WTC11 (cell line): ENCODE measurements around the gene UNC13C. TPM values are rescaled to one million over a fixed set of nuclear protein-coding genes. Genes with fewer than 3 reads are reported as not detected.

Experiments used
- ATAC-seq: fragments of 200-7000 bp; cut with Tn5 transposase; 2 replicates; pipeline ENCODE4 v1.10.0; 2021; ENCODE audit warnings: mild to moderate bottlenecking, moderate library complexity
- CTCF ChIA-PET: fragments of 300-600 bp; sonication (Branson Sonifier 250); formaldehyde crosslinking; loops from one replicate; lab custom pipeline; 2021; ENCODE audit warnings: antibody characterized with exemption; lab: Charles Lee
- POLR2A ChIA-PET: fragments of 350-600 bp; sonication (Branson Sonifier 250); formaldehyde crosslinking; loops from one replicate; lab custom pipeline; 2021; ENCODE audit warnings: antibody characterized with exemption; lab: Charles Lee
- DNase-seq: peaks from one replicate; pipeline ENCODE4 v3.0.0; 2021; ENCODE audit warnings: low spot score
- H3K27ac Mint-ChIP-seq: 2 replicates; pipeline ENCODE4 v1.8.0; 2021; ENCODE audit warnings: mixed read lengths
- H3K27me3 Mint-ChIP-seq: 2 replicates; pipeline ENCODE4 v1.8.0; 2021; ENCODE audit warnings: low read depth, mild to moderate bottlenecking, moderate library complexity, mixed read lengths
- H3K36me3 Mint-ChIP-seq: 2 replicates; pipeline ENCODE4 v1.8.0; 2021; ENCODE audit warnings: mixed read lengths
- H3K4me1 Mint-ChIP-seq: 2 replicates; pipeline ENCODE4 v1.8.0; 2022; ENCODE audit warnings: mixed read lengths
- H3K4me3 Mint-ChIP-seq: 2 replicates; pipeline ENCODE4 v1.8.0; 2021; ENCODE audit warnings: mild to moderate bottlenecking, moderate library complexity, mixed read lengths
- H3K9me3 Mint-ChIP-seq: 2 replicates; pipeline ENCODE4 v1.8.0; 2021; ENCODE audit warnings: mixed read lengths
- AFF4 ChIP-seq: sonication (generic); formaldehyde crosslinking; IDR thresholded peaks from 2 replicates; pipeline ENCODE4 v1.8.1; 2023; ENCODE audit warnings: mild to moderate bottlenecking, missing genetic modification reagents, borderline replicate concordance
- CBFB ChIP-seq: sonication (generic); formaldehyde crosslinking; IDR thresholded peaks from 2 replicates; pipeline ENCODE4 v1.8.1; 2022; ENCODE audit warnings: mild to moderate bottlenecking, low read depth, missing genetic modification reagents
- CREB1 ChIP-seq: sonication (generic); formaldehyde crosslinking; IDR thresholded peaks from 2 replicates; pipeline ENCODE4 v1.8.0; 2023; ENCODE audit warnings: mild to moderate bottlenecking, missing genetic modification reagents
- CREM ChIP-seq: sonication (generic); formaldehyde crosslinking; IDR thresholded peaks from 2 replicates; pipeline ENCODE4 v1.8.1; 2022; ENCODE audit warnings: mild to moderate bottlenecking, missing genetic modification reagents, moderate library complexity
- FOXP1 ChIP-seq: sonication (generic); formaldehyde crosslinking; IDR thresholded peaks from 2 replicates; pipeline ENCODE4 v1.8.0; 2022; ENCODE audit warnings: missing genetic modification reagents, mild to moderate bottlenecking, moderate library complexity, borderline replicate concordance
- FOXP4 ChIP-seq: sonication (generic); formaldehyde crosslinking; IDR thresholded peaks from 2 replicates; pipeline ENCODE4 v1.8.0; 2022; ENCODE audit warnings: mild to moderate bottlenecking, missing genetic modification reagents
- KAT7 ChIP-seq: sonication (generic); formaldehyde crosslinking; IDR thresholded peaks from 2 replicates; pipeline ENCODE4 v1.8.1; 2023; ENCODE audit warnings: missing genetic modification reagents, mild to moderate bottlenecking, borderline replicate concordance
- MXD4 ChIP-seq: fragments of 250-450 bp; sonication (Bioruptor Pico); IDR thresholded peaks from 2 replicates; pipeline ENCODE4 v1.8.0; 2021; ENCODE audit warnings: mild to moderate bottlenecking, moderate library complexity, borderline replicate concordance
- NR2C2 ChIP-seq: sonication (generic); formaldehyde crosslinking; IDR thresholded peaks from 2 replicates; pipeline ENCODE4 v1.8.0; 2022; ENCODE audit warnings: mild to moderate bottlenecking, missing genetic modification reagents
- OVOL2 ChIP-seq: fragments of 250-450 bp; sonication (Bioruptor Pico); IDR thresholded peaks from 2 replicates; pipeline ENCODE4 v1.9.0; 2021; ENCODE audit warnings: mild to moderate bottlenecking, borderline replicate concordance
- RORB ChIP-seq: fragments of 250-450 bp; sonication (Bioruptor Pico); IDR thresholded peaks from 2 replicates; pipeline ENCODE4 v1.9.0; 2021; ENCODE audit warnings: mild to moderate bottlenecking
- SMAD4 ChIP-seq: sonication (generic); formaldehyde crosslinking; IDR thresholded peaks from 2 replicates; pipeline ENCODE4 v1.8.0; 2022; ENCODE audit warnings: mild to moderate bottlenecking, missing genetic modification reagents
- TCF7 ChIP-seq: sonication (generic); formaldehyde crosslinking; IDR thresholded peaks from 2 replicates; pipeline ENCODE4 v1.8.0; 2022; ENCODE audit warnings: mild to moderate bottlenecking, low read depth, missing genetic modification reagents, moderate library complexity
- TEAD1 ChIP-seq: sonication (generic); formaldehyde crosslinking; IDR thresholded peaks from 2 replicates; pipeline ENCODE4 v1.8.0; 2022; ENCODE audit warnings: mild to moderate bottlenecking, missing genetic modification reagents
- ZBTB21 ChIP-seq: sonication (generic); formaldehyde crosslinking; IDR thresholded peaks from 2 replicates; pipeline ENCODE4 v1.8.1; 2023; ENCODE audit warnings: mild to moderate bottlenecking, missing genetic modification reagents, borderline replicate concordance
- ZNF317 ChIP-seq: sonication (generic); formaldehyde crosslinking; IDR thresholded peaks from 2 replicates; pipeline ENCODE4 v1.8.1; 2023; ENCODE audit warnings: low read depth, mild to moderate bottlenecking, moderate library complexity, missing genetic modification reagents, borderline replicate concordance
- ZNF425 ChIP-seq: fragments of 250-450 bp; sonication (Bioruptor Pico); conservative IDR thresholded peaks from 2 replicates; pipeline ENCODE4 v1.9.0; 2021; ENCODE audit warnings: mild to moderate bottlenecking
- total RNA-seq: library from RNA; stranded (reverse); gene quantifications from 3 replicates; pipeline ENCODE4 v1.2.3, GENCODE V29; 2021
- TF ChIP-seq, protein P1 (sequence below): sonication (generic); formaldehyde crosslinking; IDR thresholded peaks from 2 replicates; pipeline ENCODE4 v1.8.1; 2022; ENCODE audit warnings: low read depth, mild to moderate bottlenecking, moderate library complexity, missing genetic modification reagents, borderline replicate concordance
- TF ChIP-seq, protein P2 (sequence below): sonication (generic); formaldehyde crosslinking; IDR thresholded peaks from 2 replicates; pipeline ENCODE4 v1.8.1; 2022; ENCODE audit warnings: missing genetic modification reagents, borderline replicate concordance
- TF ChIP-seq, protein P3 (sequence below): sonication (generic); formaldehyde crosslinking; IDR thresholded peaks from 2 replicates; pipeline ENCODE4 v1.8.0; 2022; ENCODE audit warnings: missing genetic modification reagents

UNC13C gene
- total RNA-seq, 1 experiment from 2014 or later, result 0.07 TPM

DNA sequence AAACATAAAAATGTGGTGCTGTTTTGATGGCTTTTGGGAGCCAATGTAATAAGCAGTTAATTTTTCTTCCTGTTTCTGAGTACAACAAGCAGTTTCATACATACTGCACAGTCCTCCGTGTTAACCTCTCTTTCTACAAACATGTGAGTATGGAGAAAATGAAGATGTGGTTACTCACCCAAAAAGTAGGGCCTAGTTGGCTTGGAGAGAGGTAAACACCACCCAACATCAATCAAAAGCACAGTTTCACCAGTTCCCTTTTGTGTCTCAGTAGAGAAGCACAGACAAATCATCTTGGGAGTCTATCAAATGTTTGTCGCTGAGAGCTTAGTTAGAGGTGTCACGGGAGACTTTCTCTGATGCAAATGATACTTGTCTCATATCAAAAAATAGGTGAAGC lies 320.2 kb downstream of the UNC13C start:
- no peaks in the 10 kb centered on the region for H3K27me3 Mint-ChIP-seq
- CTCF ChIA-PET, result no interaction called here
- POLR2A ChIA-PET, result interaction anchor here (0.6 kb wide), 1 partner anchor 813 kb away, joined by 4 read pairs; no protein-coding TSS in a partner anchor
- H3K27ac Mint-ChIP-seq, result no peak overlapping the region
- TF ChIP-seq ZNF425 (CRISPR knock-in tag), result no peak
- no peak for TF ChIP-seq CREB1 (CRISPR knock-in tag)
- no peak for TF ChIP-seq ZBTB21 (CRISPR knock-in tag)
- no peak for TF ChIP-seq NR2C2 (CRISPR knock-in tag)
- no peak for TF ChIP-seq TCF7 (CRISPR knock-in tag)
- TF ChIP-seq ZNF317, result no peak
- TF ChIP-seq TEAD1, result no peak
- TF ChIP-seq FOXP1 (CRISPR knock-in tag), result no peak
- TF ChIP-seq, protein P1, sequence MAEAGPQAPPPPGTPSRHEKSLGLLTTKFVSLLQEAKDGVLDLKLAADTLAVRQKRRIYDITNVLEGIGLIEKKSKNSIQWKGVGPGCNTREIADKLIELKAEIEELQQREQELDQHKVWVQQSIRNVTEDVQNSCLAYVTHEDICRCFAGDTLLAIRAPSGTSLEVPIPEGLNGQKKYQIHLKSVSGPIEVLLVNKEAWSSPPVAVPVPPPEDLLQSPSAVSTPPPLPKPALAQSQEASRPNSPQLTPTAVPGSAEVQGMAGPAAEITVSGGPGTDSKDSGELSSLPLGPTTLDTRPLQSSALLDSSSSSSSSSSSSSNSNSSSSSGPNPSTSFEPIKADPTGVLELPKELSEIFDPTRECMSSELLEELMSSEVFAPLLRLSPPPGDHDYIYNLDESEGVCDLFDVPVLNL (CRISPR knock-in tag), result no peak
- TF ChIP-seq FOXP4 (CRISPR knock-in tag), result no peak
- TF ChIP-seq RORB, result no peak
- TF ChIP-seq CBFB (CRISPR knock-in tag), result no peak
- TF ChIP-seq, protein P2, sequence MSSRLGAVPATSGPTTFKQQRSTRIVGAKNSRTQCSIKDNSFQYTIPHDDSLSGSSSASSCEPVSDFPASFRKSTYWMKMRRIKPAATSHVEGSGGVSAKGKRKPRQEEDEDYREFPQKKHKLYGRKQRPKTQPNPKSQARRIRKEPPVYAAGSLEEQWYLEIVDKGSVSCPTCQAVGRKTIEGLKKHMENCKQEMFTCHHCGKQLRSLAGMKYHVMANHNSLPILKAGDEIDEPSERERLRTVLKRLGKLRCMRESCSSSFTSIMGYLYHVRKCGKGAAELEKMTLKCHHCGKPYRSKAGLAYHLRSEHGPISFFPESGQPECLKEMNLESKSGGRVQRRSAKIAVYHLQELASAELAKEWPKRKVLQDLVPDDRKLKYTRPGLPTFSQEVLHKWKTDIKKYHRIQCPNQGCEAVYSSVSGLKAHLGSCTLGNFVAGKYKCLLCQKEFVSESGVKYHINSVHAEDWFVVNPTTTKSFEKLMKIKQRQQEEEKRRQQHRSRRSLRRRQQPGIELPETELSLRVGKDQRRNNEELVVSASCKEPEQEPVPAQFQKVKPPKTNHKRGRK (CRISPR knock-in tag), result no peak
- TF ChIP-seq, protein P3, sequence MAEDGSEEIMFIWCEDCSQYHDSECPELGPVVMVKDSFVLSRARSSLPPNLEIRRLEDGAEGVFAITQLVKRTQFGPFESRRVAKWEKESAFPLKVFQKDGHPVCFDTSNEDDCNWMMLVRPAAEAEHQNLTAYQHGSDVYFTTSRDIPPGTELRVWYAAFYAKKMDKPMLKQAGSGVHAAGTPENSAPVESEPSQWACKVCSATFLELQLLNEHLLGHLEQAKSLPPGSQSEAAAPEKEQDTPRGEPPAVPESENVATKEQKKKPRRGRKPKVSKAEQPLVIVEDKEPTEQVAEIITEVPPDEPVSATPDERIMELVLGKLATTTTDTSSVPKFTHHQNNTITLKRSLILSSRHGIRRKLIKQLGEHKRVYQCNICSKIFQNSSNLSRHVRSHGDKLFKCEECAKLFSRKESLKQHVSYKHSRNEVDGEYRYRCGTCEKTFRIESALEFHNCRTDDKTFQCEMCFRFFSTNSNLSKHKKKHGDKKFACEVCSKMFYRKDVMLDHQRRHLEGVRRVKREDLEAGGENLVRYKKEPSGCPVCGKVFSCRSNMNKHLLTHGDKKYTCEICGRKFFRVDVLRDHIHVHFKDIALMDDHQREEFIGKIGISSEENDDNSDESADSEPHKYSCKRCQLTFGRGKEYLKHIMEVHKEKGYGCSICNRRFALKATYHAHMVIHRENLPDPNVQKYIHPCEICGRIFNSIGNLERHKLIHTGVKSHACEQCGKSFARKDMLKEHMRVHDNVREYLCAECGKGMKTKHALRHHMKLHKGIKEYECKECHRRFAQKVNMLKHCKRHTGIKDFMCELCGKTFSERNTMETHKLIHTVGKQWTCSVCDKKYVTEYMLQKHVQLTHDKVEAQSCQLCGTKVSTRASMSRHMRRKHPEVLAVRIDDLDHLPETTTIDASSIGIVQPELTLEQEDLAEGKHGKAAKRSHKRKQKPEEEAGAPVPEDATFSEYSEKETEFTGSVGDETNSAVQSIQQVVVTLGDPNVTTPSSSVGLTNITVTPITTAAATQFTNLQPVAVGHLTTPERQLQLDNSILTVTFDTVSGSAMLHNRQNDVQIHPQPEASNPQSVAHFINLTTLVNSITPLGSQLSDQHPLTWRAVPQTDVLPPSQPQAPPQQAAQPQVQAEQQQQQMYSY (CRISPR knock-in tag), result no peak
- no peak for ATAC-seq
- peaks cover 7% of the 10 kb centered on the region; the same call in 1 of the 2 replicates for H3K9me3 Mint-ChIP-seq
- no peak overlapping the region for H3K4me3 Mint-ChIP-seq
- no peak for DNase-seq
- H3K36me3 Mint-ChIP-seq, result no peaks in the 10 kb centered on the region
- peaks cover 9% of the 10 kb centered on the region for H3K4me1 Mint-ChIP-seq

GRCh38 chr15:54304321-54304720 lies 326.1 kb downstream of the UNC13C start:
- Mint-ChIP-seq H3K4me3 (no peak overlapping the region), H3K36me3 (no peaks in the 10 kb centered on the region), H3K9me3 (peaks cover 7% of the 10 kb centered on the region; the same call in 1 of the 2 replicates), H3K27me3 (no peaks in the 10 kb centered on the region), H3K4me1 (peaks cover 28% of the 10 kb centered on the region), H3K27ac (no peak overlapping the region)
- ATAC-seq, result no peak
- ChIA-PET POLR2A (no interaction called here), CTCF (interaction anchor here (1.0 kb wide), 1 partner anchor 375 kb away, joined by 3 read pairs; no protein-coding TSS in a partner anchor)
- no peak for DNase-seq
- TF ChIP-seq AFF4 (CRISPR knock-in tag) (no peak), SMAD4 (CRISPR knock-in tag) (no peak), MXD4 (CRISPR knock-in tag) (no peak), OVOL2 (CRISPR knock-in tag) (no peak), KAT7 (CRISPR knock-in tag) (no peak), ZBTB21 (CRISPR knock-in tag) (no peak), CREM (CRISPR knock-in tag) (no peak)
